Coronary artery (tissue), 2 donors: ENCODE results near the gene TRUB1.

ENCODE experiments used
- DNase-seq: peaks from one replicate; pipeline ENCODE4 v3.0.0-alpha.2; 2017; ENCODE audit warnings: low spot score
- H3K27ac ChIP-seq, 2 donors: fragments of 200-600 bp; sonication (generic); one replicate each; pipeline ENCODE4 v1.5.1; 2016 to 2019
- H3K4me3 ChIP-seq: fragments of 200-600 bp; sonication (generic); 2 replicates; pipeline ENCODE4 v1.5.1; 2016; ENCODE audit warnings: mild to moderate bottlenecking, moderate library complexity
- CTCF ChIP-seq: fragments of 200-600 bp; sonication (generic); IDR thresholded peaks from one replicate; pipeline ENCODE4 v1.5.1; 2019; ENCODE audit warnings: antibody characterized with exemption

TRUB1 gene

GRCh38 chr10:114922003-114922402 is 16.0 kb upstream of the TRUB1 start:
- no peak overlapping the region for H3K4me3 ChIP-seq
- TF ChIP-seq CTCF = no peak
- H3K27ac ChIP-seq = no peak overlapping the region
- DNase-seq = no peak

- Histone ChIP-seq H3K27ac (no peak overlapping the region), H3K4me3 (no peak overlapping the region)
- no peak for DNase-seq
- TF ChIP-seq CTCF = no peak
Observed at GRCh38 chr10:114923551-114923950, 14.4 kb upstream of the TRUB1 start.

GRCh38 chr10:114925587-114926586 is 12.1 kb upstream of the TRUB1 start:
- TF ChIP-seq CTCF = no peak
- DNase-seq = no peak
- Histone ChIP-seq H3K4me3 (no peak overlapping the region), H3K27ac (no peak overlapping the region)

GRCh38 chr10:114928818-114929217 is 9.2 kb upstream of the TRUB1 start:
- no peak for DNase-seq

GRCh38 chr10:114930320-114930719 is 7.7 kb upstream of the TRUB1 start:
- Histone ChIP-seq H3K4me3 (no peak overlapping the region), H3K27ac (no peak overlapping the region)
- no peak for TF ChIP-seq CTCF
- no peak for DNase-seq

More at GRCh38 chr10:114928818-114929217, 9.2 kb upstream of the TRUB1 start:
- Histone ChIP-seq H3K4me3 (no peak overlapping the region), H3K27ac (no peak overlapping the region)
- TF ChIP-seq CTCF = no peak

- Histone ChIP-seq H3K27ac (no peak overlapping the region), H3K4me3 (no peak overlapping the region)
- no peak for DNase-seq
- no peak for TF ChIP-seq CTCF
Observed at GRCh38 chr10:114931072-114931679, 6.8 kb upstream of the TRUB1 start.
